MM.1S (cell line): Measurements from ENCODE around the gene ANKS6.

Experiments used
- EZH2 ChIP-seq: fragments of 300-600 bp; sonication (generic); optimal IDR thresholded peaks from 2 replicates; pipeline ENCODE3; 2017; ENCODE audit warnings: low read depth, mild to moderate bottlenecking, antibody characterized with exemption, low read length, mixed read lengths
- EZH2phosphoT487 ChIP-seq: fragments of 300-600 bp; sonication (generic); IDR thresholded peaks from 2 replicates; pipeline ENCODE4 v1.6.1; 2018; ENCODE audit warnings: antibody characterized with exemption, low read length
- TF ChIP-seq, protein P1 (sequence below): fragments of 300-600 bp; sonication (generic); IDR thresholded peaks from 2 replicates; pipeline ENCODE4 v1.5.1; 2016; ENCODE audit warnings: antibody characterized with exemption, low read length, mixed read lengths

GRCh38 chr9:98837516-98837915 lies 41.2 kb upstream of the ANKS6 start:
- TF ChIP-seq, protein P1, sequence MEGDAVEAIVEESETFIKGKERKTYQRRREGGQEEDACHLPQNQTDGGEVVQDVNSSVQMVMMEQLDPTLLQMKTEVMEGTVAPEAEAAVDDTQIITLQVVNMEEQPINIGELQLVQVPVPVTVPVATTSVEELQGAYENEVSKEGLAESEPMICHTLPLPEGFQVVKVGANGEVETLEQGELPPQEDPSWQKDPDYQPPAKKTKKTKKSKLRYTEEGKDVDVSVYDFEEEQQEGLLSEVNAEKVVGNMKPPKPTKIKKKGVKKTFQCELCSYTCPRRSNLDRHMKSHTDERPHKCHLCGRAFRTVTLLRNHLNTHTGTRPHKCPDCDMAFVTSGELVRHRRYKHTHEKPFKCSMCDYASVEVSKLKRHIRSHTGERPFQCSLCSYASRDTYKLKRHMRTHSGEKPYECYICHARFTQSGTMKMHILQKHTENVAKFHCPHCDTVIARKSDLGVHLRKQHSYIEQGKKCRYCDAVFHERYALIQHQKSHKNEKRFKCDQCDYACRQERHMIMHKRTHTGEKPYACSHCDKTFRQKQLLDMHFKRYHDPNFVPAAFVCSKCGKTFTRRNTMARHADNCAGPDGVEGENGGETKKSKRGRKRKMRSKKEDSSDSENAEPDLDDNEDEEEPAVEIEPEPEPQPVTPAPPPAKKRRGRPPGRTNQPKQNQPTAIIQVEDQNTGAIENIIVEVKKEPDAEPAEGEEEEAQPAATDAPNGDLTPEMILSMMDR = no peak
- no peak for TF ChIP-seq EZH2phosphoT487
- no peak for TF ChIP-seq EZH2
